HG03521 (cell line): ENCODE results near the gene HNF4A.

Experiments used
- ATAC-seq: cut with Tn5 transposase; IDR thresholded peaks from one replicate; pipeline ENCODE4 v1.9.1; 2021; ENCODE audit warnings: mild to moderate bottlenecking, moderate library complexity; ENCODE audit not compliant: unreplicated experiment

Gene HNF4A

GRCh38 chr20:44404204-44405181 lies 49.0 kb downstream of the HNF4A start:
- ATAC-seq: no peak

- ATAC-seq: no peak
Measured at GRCh38 chr20:44405257-44405656, 49.8 kb downstream of the HNF4A start.

- no peak for ATAC-seq
Measured at GRCh38 chr20:44405785-44406571, 50.5 kb downstream of the HNF4A start.

GRCh38 chr20:44406572-44407137 lies 51.2 kb downstream of the HNF4A start:
- no peak for ATAC-seq

- no peak for ATAC-seq
Measured at GRCh38 chr20:44407402-44408184, 52.1 kb downstream of the HNF4A start.

GRCh38 chr20:44409132-44409600 lies 53.7 kb downstream of the HNF4A start:
- no peak for ATAC-seq

GRCh38 chr20:44410583-44411019 lies 55.1 kb downstream of the HNF4A start:
- no peak for ATAC-seq

- ATAC-seq: no peak
Measured at GRCh38 chr20:44411020-44411756, 55.7 kb downstream of the HNF4A start.

GRCh38 chr20:44411757-44412401 lies 56.4 kb downstream of the HNF4A start:
- no peak for ATAC-seq

- ATAC-seq: no peak
Measured at GRCh38 chr20:44412402-44413144, 57.1 kb downstream of the HNF4A start.

GRCh38 chr20:44413575-44414345 lies 58.3 kb downstream of the HNF4A start:
- ATAC-seq: no peak

- ATAC-seq: no peak
Measured at GRCh38 chr20:44414346-44414714, 58.8 kb downstream of the HNF4A start.

GRCh38 chr20:44414808-44415207 lies 59.3 kb downstream of the HNF4A start:
- ATAC-seq: no peak

- no peak for ATAC-seq
Measured at GRCh38 chr20:44415833-44416715, 60.6 kb downstream of the HNF4A start.

- ATAC-seq: no peak
Measured at GRCh38 chr20:44418069-44418905, 62.8 kb downstream of the HNF4A start.
